D341Med (cell line): ENCODE results near the gene KIRREL3.

ENCODE experiments used
- DNase-seq: peaks from one replicate; pipeline ENCODE4 v3.0.0; 2012; ENCODE audit warnings: low spot score

The KIRREL3 gene

DNA sequence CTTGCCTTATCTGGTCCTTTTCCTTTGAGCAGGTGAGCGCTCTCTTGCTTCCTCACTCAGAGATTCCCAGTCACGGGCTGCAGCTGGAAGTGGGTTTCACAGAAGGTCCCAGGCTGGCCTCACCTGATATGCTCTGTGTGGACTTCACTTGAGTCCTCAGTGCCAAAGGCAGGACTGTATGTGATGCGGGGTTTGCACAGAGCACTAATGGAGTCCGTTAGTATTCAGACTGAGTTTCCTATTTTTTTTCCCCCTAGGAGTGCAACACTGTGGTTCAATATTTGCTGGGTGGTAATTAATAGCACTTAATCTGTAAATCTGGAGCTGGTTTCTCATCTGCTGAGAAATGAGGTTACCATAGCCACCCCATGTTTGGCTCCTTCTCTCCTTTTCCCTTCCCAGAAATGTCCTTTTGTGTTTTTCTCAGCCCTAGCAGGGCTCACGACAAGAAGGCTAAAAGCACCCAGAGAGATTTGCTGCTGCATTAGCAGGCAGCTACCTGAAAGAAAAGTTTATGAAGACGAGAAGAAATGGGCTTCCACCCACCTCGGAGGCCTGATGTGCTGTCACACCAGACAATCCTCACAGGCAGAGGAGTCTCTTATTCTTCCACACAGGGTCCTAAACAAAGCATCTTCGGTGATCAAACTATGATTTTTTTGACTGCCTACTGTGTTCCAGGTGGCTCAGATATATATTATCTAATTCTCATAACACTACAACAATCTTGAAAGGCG is 262.1 kb downstream of the KIRREL3 start:
- DNase-seq: no peak

DNA sequence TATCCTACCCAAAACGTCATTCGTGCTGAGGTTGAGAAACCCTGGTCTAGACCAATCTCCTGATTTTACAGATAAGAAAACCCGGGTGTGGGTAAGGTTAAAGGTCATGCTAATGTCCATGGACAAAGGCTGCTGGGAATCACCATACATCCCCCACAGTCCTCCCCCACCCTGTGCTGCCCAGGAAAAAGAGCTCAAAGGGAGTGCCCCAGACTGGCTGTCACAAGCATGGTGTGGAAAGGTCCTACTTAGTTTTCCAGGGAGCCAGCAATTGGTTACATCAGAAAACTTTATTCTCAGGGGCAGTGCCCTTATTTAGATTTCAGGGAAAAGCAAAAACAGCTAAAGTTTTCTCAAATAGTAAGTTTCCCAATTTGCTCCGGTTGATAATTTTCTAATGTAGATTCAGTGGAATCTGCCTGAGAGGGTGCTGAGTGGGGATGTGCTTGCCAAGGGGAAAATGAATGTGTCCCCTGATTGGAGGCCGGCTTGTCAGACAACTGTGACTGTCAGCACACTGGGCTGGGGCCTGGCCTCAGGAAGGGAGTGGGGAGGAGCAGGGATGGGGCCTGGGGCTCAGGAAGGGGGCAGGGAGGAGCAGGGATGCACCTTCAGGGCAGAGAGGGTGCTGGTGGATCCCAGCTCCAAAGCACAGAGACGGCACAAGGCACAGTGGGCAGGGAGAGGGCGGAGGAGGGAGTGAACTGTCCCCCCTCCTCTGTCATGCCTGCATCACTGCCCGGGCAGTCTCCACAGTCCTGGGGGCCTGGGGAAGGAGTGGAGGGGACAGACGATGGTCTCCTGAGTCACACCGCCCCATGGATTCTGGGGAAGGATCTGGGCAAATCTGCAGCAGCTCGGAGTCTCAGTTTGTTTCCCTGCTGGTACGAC is 263.6 kb downstream of the KIRREL3 start:
- no peak for DNase-seq

DNA sequence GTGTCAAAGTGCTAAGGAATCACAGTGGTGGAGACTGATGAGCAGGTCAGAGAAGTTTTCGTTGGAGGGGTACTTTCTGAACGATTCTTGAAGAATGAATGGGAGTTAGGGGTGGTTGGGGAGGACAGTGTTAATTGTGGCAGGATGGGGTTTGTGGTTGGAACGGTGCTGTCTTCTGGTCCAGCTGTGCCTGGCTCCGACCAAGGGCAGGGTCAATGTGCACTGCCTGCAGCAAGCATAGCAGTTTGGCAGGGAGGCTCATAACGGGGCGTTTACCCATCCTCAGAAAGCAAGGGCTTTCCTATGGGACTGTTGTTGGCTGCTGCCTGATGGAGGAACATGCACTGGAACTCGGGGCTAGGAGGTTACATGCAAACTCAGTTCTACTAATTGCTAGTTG is 265.8 kb downstream of the KIRREL3 start:
- DNase-seq: no peak

DNA sequence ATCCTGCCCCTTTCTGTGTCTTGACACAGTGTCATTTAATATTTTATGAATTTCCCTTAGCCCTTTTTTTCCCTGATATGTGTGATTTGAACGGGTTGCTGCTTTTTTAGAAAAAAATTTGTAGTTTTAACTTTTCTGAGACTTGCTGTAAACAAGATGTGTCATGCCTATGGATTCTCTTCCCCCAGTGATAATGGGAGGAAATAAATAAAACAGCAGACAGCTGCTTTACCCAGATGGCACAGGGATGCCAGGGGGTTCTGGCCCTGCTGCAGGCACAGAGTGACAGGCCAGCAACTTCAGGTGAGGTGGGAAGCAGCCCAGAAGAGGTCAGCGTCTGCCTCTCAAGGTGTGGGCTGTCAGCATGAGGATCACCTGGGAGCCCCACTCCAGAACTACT is 266.9 kb downstream of the KIRREL3 start:
- DNase-seq: no peak

DNA sequence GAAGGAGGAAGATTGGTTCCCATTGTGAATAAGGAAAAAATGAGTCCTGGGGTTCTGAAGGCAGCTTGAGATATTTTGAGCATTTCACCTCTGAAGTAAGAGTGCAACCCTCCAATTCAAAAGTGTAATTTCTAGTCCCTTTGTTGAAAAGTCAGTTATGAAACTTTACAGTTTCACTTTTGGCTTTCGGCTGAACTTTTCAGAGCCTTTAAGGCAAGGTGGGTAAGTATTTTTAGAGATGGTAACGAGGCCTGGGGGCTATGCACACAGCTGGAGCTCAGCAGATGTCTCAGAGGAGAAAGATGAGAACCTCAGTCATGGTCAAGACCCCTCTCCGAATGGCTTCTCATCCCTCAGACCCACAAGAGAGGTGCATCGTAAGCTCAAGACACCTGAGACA is 267.6 kb downstream of the KIRREL3 start:
- DNase-seq: no peak

DNA sequence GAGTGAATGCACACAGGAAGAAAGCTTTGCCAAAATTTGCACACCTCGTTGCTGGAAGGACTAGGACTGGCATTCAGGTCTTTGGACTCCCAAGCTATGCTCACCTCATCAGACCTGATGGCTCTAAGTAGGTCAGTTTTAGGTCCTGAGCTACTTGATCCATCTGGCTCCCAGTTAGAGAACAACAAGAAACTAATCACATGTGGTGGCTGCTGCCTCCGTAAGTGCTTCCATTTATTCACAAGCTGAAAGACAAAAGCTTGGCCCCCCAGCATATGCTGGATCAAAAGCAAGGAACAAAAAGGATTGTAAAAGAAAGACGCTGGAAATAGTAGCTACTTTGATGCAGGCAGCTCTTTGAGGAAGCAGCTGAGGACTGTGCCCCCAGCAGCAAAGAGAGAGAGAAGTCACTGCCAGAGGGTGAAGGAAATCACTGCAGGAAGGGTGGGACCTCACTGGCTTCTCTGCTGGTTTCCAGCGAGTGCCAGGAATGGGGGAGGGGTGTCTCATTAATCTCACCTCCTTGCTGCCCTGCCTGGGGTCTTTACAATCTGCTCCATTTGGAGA is 268.9 kb downstream of the KIRREL3 start:
- no peak for DNase-seq

DNA sequence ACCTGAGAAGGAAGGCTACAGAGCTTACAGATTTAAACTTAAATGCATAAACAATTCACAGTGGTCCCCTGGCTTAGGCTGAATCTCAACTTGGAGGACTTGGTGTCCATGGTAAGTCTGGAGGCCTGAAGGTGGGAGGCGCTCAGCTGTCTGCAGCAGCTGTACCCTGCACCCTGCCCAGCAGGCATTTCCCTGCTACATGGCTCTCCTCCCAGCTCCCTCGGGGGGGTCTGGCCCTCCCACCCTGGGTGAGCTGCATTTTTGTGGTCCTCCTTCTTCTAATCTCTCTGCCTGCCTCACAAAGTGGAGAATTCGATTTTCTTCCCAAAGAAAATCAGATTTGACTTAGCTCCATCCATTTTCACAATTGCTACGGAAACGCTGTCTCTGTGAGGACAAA is 273.2 kb downstream of the KIRREL3 start:
- no peak for DNase-seq

DNA sequence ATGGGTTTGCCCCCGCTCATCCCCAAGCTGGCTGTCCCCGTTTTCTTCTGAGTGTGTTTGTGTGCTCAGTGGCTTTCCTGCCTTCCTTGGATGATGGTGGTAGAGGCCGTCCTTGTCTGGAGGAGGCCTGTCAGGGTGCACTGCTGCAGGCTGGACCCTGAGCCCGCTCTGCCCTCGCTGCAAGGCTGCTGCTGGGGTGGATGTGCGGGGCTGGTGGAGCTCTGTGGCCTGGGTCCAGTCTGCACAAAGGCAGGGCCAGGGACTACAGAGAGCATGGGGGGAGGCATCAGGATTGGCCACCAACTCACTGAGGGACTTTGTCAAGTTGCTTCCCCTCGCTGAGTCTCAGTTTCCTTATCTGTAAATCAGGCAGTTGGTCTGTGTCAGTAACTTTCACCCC is 275.0 kb downstream of the KIRREL3 start:
- no peak for DNase-seq

DNA sequence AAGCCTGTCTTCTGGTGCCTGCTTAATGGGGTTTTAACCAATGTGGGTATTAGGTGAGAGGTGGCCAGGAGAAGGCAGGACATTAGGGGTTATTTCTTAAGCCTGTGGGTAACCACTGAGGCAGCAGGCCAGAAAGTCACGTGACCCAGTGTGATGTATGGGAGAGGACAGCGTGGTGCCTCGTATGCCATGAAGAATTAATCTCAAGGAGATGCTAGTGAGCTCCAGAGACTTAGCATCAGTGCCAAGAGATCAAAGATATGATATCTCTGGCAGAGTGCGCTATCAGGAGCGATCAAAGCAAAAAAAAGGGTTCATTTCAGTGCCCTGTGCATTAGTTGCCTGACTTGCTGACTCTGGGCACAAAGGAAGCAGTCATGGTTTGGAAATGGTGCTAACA is 275.5 kb downstream of the KIRREL3 start:
- DNase-seq: no peak

DNA sequence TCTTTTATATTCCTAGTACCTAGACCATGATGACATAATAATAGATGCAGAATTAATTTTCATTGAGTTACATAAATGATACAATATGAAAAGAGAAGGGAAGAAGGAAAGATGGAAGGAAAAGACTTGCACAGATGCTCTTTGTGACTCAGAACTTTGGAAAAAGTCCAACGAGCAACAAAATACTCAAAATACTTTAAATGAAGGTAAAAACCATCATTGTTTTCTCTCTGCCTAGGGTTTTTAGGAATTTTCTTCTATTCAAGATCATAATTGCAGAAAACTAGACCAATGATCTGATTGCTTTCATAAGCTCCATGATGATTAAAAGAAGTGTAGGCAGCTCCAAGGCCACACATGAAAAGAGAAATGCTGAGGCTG is 276.9 kb downstream of the KIRREL3 start:
- no peak for DNase-seq

DNA sequence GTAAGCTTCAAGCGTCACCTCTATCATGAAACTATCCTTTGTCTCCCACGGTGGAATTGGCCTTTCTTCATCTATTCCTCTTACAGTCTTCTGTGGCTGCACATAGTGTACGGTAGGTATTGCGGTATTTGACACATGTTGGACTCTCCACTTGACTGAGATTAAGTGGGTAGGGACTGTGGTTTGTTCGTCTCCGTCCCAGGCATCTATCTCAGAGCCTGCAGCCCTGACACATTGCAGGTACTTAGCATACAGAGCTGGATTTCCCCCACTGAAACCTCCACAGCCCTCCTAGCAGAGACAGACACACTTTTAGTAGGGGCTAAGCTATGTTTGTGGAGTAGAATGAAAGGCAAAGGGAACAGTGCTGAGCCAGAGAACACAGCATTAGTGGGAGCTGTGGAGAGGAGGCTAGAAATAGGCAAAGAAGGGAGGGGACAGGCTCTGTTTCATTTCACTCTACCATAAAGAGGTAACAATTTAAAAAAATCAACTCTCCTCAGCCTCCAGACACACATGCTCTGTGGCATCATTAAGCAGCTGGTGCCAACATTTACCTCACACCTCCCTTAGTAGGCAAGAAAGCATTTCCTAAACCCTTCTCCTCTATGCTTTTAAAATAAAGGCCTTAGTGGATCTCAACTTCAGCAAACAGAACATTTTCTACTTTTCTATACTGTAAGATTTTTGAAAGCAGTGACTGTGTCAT is 277.5 kb downstream of the KIRREL3 start:
- no peak for DNase-seq

DNA sequence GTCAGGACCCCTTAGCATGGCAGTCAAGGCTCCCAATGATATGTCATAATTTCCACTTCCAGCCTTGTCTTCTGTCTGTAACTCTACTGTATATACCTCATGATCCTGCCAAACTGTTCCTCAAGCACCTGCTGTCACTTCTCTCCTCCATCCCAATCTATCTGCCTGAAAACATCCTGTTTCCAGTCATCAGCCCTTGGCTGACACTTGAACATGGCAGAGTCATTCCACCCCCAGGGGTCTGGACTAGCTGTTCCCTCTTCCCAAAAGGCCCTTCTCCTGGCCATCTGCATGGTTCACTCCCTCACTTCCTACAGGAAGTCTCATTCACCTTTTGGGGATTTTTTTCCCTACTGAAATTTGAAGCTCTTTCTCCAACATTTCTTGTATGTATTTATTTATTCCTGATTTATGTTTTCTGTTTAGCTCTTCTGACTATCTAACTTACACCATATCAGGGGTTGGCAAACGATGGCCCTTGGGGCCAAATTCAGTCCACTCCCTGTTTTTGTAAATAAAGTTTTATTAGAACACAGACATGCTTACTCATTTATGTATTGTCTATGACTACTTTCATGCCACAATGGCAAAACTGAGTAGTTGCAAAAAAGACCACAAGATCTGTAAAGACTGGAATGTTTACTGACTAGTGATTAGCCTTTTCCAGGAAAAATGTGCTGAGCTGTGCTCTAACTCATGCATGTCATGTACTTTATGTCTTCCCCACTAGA is 278.4 kb downstream of the KIRREL3 start:
- DNase-seq: no peak

DNA sequence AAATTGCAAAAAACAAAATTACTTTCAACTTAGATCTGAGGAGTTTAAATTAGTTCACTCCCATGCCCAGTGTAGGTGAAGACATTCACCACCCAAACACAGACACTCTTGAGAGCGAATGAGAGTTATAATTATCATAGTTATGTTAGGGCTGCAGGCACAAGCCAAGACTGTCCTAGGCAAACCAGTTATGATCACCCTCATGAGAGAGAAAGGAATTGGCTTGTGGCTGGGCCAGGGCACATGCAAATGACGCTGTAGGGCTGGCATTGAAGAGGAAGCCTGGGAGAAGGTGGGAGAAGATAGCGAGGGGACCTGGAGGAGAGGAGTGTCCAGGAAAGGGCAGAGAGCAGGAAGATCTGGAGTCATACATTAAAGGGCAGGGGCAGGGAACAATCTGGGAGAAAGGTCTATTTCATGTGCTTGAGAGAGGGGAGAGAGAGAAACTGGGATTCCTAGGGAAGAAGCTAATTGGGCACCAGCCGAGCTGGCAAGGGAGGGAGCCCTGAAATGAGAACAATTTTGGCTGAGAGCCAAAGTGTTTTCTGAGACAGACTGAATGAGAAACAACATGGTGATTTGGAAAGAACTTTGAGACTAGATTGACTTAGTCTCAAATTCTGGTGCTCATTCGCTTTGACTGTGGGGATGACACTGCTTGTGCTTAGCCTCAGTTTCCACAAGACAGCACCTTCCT is 279.9 kb downstream of the KIRREL3 start:
- DNase-seq: no peak

DNA sequence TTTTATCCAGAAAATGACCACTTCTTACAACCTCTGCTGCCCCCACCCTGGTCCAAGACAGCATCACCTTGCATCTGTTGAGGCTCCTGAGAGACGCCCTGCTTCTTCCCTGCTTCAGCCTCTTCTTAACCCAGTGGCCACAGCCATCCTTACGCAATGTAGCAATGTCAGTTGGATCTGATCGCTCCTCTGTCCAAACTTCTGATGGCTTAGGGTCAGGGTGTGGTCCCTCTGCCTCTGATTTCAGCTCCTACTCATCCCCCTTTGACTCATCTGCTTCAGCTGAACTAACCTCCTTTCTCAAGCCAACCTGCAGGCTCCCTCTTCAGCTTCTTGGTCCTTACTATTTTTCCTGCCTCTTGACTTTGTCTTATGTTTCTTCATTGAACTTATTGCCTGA is 280.8 kb downstream of the KIRREL3 start:
- no peak for DNase-seq

DNA sequence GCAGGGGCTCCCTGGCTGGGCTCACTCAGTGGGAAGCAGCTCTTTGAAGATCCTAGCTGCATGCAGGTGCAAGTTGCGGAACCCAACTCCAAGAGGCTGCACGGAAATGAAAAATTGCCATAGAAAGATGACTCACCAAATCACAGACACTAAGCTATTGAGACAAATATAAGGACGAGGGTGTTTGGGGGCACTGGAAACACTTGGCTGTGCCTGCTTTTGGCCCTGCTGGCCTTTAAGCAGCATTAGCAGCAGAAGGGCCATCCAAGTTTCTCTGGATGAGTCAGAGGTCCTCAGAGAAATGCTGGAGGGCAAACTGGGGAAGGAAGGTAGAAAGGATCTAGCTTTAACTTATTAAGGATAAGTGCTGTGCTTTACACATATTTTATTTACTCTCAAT is 282.3 kb downstream of the KIRREL3 start:
- DNase-seq: no peak

DNA sequence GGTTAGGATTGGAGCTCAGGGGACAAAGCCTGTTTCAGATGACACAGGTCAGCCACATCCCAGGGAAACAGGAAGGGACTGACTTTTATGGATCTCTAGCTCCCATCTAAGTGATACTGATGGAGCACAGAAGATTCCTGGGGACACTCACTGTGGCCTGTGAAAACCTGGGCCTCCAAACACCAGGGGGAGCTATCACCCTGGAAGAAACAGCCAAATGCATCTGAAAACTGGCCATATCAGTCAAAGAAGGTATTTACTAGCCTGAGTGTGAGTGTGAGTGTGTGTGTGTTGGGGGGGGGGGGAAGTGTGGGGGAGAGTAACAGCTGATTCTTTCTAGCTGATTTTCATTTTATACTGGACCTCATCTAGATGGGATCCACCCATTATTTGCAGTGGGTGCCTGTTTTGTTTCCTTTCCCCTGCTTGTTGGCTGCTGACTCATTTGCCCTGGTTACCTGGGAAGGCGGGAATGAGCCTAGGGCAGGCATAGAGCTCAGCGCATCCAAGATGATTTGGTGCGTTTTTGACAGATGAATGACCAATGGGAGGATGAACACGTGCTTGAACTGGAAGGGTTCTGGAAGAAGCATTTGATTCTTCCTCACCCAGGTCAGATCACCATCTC is 284.0 kb downstream of the KIRREL3 start:
- peak; percentile 39 for DNase-seq

DNA sequence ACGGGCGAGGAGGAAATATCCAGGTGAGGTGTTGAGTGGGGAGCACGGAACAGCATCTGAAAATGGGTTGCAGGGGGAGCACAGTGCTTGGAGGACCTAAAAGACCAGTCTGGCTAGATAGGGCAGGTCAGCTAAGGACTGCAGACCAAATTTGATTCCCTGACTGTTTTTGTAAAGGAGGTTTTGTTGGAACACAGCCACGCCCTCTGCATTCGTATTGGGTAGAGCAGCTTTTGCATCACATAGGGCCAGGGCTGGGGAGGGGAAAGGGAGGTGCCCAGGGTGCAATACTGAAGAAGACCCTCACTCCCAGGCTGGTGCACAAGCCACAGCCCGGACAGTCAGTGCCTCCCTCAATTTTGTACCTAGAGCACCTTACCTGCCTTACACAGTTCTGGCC is 286.8 kb downstream of the KIRREL3 start:
- no peak for DNase-seq

DNA sequence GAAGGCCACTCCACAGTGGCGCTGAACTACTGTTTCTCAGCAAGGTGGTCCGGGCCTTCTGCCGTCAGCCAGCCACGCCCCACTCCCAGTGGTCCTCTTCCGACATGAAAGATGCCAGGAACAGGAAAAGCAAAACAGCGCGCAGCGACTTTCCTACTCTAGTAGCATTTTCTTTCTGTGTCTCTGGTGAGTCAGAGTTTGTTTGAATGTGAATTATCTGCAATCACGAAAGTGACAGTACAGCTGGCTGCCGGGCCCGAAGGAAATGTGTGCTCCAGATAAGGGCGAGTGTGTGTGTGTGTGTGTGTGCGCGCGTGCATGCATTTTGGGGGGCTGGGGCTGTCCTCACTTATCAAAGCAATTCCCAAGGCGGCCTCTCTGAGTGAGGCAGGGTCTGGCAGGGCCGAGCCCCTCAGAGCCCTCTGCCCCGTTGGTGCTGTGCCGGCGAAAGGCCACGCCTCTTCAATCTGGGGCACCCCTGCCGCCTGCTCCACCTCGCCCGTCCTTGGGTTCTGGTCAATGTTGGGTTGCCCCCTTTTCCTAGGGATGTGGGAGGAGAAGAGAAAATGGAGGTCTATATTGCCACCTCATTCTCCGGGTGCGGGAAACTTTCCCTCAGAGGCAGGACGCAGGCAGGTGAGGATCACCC is 288.5 kb downstream of the KIRREL3 start:
- no peak for DNase-seq

DNA sequence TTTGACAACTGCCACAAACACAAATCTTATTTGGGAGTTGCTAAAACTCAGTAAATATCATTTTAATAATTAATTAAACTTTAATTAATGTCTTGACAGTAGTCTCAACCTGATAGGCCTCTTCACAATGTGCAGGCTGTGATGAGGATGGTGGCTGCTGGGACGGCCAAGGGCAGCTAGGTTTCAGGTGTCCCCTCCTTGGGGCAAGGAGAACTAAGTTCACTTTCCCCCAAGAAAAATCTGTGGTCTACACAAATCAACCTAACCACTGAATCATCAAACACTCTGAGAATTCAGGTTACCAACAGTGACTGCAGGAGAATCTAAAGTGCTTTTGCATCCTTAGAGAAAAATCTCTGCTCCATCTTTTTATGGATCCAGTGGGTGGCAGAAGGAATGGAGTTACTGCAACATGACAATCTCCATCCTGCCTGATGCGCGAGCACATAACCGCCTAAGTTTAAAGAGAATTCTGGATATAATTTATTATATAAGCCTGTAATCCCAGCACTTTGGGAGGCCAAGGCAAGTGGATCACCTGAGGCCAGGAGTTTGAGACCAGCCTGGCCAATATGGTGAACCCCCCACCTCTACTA is 289.7 kb downstream of the KIRREL3 start:
- DNase-seq: no peak

DNA sequence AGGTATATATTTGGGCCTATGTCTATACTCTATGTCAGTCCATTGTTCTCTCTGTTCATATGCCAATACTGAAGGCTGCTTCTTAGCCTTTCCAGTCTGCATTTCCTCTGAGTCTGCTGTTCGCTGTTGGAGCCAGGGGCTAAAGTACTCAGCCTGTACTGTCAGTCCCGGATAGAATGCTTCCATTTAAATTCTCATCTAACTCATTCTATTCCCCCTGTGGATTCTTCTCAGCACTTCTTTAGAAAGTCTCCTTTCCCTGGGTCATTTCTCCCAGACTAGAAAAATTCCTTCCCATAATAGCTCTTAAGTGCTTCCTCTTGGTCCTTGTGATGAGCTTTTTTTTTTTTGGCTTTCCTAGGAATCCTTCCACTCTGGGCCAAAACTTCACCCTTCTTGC is 293.1 kb downstream of the KIRREL3 start:
- DNase-seq: no peak
